Measurements from ENCODE around the gene C1QTNF6.
"Not testable (repeated sequence)": the region's sequence is repeated elsewhere in the genome, so short reads cannot be mapped to it uniquely, and the experiment has no call there.

C1QTNF6 gene

DNA sequence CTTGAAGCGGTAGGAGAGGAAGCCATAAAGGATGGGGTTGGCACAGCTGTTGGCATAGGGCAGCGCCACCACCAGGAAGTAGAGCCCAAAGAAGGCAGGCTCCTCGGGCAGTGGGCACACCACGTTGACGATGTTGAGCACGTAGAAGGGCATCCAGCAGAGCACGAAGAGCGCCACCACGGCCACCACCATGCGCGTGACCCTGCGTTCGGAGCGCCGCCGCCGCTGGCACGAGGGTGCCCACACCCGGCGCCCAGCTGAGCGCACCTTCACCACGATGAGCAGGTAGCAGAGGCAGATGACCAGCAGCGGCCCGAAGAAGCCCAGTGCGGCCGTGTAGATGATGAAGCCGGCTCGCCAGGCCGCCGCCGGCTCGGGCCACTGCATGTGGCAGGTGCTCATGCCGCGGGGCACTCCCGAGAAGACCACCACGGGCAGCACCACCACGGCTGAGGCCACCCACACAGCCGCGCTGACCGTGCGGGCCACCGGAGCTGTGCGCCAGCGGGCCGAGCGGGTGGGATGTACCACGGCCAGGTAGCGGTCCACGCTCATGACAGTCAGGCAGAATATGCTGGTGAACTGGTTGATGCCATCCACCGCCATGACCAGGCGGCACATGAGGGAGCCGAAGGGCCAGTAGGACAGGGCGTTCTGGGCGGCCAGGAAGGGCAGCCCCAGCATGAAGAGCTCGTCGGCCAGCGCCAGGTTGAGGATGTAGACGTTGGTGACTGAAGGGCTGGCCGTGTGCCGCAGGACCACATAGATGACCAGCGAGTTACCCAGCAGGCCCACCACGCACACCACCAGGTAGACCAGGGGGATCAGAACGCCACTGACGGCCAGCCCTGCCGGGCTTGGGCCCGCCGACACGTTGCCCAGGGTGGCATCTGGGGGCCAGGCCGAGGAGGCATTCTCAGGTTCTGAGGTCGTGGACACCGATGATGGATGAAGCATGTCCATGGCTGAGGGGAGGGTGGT, 19.1 kb upstream of the C1QTNF6 start:
- no peak for DNase-seq

DNA sequence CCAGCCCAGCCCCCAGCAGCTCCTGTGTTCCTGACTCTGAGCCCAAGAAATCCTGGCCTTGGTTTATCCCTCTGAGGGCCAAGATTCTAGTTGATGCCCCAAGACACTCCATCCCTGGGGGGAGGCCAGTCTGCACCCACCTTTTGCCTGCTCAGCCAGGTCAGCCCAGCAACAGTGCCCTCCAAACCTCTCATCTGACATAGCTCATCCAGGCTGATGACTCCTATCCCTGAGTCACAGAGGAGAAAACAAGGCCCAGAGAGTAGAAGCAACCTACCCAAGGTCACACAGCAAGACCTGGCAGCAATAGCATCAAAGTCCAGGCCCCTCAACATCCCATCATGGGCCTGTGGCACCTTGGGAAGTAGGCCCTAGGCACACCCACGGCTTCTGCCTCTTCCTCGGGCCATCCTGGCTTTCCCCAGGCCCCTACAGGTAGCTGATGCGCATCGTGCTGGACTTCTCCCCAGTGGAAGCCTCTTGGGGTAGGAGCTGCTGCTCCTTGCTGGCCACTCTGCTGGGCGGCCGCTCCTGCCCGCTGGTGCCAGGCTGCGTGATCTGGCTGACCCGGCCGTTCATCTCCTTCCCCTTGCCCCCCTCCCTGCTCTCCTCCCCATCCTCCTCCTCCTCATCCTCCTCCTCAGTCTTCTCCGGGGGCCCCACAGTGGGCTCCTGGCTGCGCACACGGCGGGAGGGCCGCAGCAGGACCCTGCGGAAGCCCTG, 18.2 kb upstream of the C1QTNF6 start:
- DNase-seq = no peak

DNA sequence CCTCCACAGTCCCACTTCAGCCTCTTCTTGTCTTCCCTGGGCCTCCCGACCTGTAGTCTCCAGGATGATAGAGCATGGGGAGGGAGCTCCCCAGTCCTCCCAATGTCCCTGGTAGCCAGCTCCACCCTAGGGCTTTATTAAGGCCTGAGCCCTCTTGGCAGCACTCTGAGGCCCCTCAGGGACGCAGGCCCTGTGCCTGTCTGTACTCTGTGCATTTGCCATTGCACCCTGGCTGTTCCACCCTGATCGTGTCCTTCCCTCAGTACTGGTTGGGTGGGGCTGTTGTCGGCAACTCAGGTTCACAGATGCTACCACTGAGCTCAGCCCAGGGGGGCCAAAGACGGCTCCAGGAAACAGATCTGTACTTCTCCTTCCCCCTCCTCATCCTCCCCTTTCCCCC, 17.0 kb upstream of the C1QTNF6 start:
- DNase-seq = no peak

DNA sequence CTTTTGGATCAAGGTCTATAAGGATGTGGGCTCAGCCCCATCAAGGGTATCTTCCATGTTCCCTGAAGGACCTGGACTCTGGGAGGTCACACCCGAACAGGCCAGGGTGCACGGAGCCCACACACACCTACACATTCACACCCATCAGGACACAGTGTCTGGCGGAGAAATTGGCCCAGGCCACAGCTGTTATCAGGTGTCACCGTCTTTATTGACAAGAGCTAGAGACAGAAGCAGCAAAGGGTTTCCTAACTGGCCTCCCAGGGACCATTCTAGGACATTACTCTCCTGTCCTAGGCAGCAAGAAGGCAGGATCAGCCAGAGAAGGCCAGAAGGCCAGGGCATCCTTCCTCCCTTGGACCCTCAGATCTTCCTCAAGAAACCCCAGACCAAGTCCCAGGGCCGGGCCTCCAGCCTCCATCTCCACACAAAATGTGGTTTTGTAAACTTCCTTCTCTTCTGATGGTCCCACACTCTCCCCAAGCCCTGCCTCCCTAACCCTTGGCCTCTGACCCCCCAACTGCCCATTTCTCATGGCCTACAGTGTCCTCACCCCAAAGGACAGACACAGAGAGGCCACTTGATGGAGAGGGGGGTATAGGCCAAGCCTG, 16.1 kb upstream of the C1QTNF6 start:
- DNase-seq = no peak

DNA sequence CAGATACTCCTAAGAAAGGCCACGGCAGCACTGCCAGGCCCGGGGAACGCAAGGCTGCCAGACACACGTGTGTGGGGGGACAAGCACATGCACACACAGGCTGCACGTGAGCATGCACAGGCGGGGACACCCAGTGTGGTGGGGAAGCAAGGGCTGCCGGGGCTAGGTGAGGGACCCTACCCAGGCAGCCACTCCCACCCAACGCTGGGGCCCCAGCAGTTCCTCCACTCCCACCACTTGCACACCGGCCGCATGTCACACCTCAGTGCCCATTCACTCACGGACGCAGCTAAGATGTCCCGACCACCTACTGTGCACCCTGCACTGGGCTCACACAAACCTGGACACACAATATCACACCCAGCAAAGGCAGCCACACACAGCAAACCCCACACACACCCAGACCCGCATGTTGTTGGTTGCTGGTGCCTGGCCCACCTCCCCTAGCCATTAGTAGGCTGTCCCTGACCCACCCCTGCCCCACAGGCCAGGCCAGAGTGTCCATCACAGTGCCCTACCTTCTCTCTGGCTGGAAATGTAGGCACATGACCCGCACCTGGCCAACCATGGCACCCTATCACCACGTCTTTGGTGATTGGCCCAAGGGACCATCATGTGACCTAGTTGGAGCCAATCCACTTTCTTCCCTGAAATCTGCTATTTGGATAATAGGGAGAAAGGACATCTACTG, 15.5 kb upstream of the C1QTNF6 start:
- no peak for DNase-seq

DNA sequence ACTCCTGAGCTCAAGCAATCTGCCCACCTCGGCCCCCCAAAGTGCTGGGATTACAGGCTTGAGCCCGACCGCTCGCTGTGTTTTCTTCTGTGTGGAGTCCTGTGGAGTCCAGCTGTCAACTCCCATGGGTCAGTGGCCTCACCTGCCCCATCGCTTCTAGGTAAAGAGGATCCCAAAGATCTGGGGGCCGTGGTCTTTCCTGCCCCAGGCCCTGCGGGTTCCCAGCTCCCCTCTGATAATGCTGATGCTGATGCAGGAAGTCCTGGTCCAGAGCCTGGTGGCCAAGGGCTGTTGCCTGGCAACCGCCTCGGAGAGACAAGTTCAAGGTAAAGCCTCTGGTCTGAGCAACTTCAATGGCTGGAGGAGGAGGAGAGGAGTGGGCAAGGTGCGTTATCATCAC, 14.7 kb upstream of the C1QTNF6 start:
- DNase-seq = no peak

DNA sequence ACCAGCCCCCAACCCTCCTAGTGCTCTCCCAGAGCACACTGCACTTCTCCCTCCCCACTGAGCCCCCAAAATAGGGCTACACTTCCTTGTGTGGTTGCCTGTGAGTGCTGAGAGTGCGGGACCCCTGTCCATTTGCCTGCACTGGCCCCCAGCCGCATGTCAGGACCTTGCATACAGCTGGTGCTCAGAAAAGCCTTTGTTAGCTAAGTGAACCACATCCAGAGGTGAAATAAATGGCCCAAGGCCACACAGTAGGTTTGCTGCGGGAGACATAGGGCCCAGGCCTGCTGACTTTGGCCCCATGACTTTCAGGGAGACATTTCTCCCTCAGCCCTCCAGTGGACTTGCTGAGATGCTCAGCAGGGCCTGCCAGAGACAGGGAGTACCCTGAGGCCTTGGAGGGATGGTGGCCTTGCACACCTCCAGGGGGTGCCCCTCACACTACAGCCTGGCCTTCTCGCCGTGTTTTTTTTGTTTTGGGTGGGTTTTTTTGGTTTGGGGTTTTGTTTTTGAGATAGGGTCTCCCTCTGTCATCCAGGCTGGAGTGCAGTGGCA, 14.0 kb upstream of the C1QTNF6 start:
- no peak for DNase-seq

DNA sequence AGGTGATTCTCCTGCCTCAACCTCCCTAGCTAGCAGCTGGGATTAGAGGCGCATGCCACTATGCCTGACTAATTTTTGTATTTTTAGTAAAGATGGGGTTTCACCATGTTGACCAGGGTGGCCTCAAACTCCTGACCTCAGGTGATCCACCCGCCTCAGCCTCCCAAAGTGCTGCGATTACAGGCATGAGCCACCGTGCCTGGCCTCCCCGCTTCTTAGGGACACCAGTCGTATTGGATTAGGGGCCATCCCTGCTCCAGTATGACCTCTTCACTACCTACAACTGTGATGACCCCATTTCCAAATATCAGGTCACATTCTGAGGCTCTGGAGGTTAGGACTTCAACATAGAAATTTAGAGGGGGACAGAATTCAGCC, 13.4 kb upstream of the C1QTNF6 start:
- not testable (repeated sequence) for DNase-seq

DNA sequence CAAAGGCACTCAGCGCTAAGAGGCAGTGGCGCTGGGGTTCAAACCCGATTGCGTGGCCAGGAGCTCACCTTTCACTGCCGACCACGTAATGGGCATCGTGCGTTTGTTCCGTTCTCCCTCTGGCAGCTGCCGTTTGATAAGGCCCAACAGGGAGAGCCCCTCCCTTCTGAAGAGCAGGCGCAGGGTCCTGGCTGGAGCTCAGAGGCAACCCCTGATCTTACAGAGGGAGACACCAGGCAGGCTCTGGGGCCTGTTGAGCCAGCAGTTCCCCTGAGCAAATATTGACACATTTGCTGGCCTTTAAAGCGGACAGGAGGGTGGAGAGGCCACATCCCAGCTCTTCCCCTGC, 11.7 kb upstream of the C1QTNF6 start:
- no peak for DNase-seq

DNA sequence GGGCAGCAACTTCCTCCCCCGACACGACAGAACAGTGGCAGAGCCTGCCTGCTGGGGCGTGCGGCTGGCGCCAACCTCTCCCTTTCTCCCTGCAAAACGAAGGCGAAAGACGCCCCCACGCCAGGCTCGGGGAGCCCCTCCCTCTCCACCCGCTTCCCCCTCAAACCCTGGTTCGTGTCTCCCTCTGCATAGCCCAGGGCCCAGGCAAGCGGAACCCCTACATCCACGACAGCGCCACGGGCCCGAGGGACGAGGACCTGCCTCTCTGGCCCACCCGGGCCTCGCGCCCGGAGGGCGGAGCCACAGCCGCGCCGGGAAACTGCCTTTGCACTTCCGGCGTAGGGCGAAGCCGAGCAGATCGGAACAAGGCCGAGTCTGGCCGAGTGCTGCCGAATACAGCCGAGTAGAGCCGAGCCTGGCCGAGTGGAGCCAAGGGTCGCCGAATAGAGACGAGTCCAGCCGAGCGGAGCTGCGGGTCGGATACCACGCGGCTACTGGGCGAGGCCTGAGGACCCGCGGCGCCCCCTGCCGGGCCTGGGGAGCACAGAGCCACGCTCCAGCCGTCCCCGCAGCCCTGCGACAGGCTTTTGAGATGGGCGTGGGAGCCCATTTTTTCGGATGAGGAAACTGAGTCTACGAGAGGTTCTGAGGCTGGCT, 11.2 kb upstream of the C1QTNF6 start:
- peak; percentile 100 for DNase-seq

DNA sequence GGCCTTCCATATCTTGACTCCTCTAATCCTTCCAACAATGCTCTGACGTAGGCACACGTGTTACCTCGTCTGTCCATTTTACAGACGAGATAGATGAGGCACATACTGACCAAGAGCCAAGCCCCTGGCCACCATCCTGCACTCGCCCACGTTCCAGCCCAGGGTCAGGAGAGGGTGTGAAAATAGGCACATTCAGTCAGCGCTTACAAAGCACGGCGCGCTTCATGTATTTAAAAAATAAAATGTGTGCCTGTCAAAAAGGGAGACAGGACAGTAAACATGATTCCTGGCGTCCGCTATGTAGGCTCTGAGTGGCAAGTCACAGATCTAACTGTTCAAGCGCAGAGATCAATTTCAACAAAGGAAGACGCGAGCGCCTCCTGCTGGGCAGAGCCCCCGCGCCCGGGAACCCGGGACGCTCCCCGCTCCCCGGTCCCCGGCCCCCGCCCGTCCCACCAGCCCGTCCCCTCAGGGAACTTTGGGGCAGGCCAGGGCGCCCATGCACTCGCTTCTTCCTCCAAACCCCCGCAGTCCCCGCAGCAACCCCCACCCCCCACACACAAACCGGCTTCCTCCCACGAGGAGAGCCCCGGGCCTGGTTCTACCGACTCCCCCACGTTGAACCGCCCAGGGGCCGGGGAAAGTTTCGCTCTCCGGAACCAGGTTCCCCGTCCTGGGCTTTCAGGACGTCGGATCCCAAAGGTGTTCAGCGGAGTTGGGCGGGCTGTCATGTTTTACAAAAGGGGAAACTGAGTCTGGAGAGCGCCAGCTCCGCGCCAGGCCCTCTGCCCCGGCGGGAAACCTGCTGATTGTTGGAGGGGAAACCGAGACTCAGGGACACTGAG, 10.4 kb upstream of the C1QTNF6 start:
- DNase-seq = peak; percentile 99

DNA sequence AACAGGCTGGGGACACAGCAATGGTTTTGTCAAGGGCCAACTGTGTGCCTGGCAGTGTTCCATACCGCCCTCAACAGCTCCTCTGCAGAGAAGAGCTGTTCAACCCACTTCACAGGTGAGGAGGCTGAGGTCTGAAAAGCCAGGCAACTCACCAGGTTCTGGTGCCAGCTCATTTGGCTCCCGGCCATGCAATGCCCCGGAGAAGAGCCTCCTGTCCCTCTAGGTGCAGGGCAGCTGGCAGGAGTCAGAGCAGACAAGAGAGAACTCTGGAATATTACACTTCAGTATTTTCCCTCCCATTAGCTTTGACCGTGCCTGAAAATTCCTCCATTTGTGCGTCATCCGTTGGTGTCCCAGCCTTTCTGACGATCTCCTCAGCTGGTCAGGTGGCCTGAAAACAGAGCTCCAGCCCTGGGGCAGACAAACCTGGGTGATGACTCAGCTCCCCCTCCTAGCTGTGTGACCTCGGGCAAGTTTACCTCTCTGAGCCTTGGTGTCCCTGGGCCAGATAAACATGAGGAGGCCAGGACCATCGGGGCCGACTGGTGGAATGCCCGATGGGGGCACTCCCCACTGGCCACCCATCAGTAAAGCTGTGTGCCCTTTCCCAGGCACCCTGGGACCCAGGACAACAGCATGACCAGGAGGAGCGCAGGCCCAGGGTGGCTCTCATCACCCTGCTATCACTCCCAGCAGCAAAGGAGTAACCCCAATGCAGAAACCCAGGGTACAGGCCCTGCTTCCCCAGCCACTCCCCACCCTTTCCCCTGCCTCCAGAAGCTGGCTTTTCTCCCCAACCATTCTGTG, 9.6 kb upstream of the C1QTNF6 start:
- no peak for DNase-seq

DNA sequence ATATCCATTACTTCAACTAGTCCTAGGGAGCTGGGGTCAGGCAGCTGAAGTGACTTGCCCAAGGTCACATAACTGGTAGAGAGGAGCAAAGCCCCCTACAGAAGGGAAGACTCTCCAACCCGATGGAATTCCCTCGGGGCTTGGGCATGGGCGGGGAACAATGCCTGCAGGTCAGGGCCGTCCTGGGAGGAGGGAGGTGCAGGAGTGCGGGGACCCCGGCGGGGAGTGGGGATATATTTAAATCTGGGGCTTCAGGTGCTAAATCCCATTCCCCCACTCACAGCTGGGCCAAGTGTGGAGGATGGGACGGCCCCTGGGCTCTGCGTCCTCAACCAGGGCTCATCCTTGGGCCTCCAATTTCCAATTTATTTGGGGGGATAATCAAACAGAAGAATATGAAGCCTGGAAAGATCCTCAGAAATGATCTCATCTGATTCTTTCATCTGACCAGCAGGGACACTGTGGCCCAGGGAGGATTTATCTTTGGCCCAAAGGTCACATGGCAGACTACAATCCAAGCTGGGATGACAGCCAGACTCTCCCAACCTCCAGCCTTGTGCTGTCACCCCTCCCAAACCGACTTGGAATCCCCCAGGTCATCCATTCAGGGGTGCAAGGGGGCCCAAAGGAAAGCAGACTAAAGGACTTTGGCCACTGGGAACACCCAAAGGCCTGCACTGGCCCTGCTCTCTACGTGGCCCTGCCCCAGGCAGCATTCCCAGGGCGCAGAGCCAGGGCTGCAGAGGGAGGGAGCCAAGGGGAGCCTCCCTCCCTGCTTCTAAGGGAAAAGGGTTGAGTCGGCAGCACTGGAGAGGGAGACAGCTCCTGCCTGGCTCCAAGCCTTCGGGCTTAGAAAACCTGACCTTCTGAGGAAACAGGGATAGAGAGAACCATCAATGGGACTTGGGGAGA, 8.7 kb upstream of the C1QTNF6 start:
- DNase-seq = no peak

DNA sequence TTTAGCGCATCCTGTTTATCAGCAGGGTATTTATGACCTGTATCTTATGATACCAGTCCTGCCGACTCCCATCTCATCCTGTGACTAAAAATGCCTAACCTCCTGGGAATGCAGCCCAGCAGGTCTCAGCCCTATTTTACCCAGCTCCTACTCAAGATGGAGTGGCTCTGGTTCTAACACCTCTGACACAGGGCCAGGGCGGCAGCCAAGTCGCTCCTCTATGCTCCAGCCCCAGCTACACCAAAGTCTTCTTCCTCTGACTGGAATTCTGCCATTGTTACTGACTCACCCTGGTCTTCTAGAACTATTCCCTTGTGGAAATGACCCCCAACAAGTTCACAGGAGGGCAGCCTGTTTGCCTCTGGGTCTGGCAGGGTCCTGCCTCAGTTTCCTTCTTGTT, 7.9 kb upstream of the C1QTNF6 start:
- DNase-seq = no peak

DNA sequence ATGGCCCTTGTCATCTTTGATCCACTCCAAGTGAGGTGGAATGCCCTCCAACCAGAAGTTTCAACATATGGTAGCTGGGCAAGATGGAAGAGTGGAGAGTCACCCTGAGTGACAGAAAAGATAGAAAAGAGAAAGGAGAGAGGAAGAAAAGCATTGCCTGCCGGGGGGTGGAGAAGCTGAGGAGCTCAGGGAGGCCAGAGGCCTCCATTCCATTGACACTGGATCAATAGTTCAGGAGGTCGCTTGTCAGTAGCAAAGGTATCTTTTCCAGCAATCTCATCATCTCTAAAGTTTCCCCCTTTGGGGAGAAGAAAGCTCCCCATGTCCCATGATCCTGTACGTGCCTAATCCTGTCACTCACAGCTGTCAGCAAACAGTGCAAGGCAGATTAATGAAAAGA, 6.7 kb upstream of the C1QTNF6 start:
- no peak for DNase-seq

DNA sequence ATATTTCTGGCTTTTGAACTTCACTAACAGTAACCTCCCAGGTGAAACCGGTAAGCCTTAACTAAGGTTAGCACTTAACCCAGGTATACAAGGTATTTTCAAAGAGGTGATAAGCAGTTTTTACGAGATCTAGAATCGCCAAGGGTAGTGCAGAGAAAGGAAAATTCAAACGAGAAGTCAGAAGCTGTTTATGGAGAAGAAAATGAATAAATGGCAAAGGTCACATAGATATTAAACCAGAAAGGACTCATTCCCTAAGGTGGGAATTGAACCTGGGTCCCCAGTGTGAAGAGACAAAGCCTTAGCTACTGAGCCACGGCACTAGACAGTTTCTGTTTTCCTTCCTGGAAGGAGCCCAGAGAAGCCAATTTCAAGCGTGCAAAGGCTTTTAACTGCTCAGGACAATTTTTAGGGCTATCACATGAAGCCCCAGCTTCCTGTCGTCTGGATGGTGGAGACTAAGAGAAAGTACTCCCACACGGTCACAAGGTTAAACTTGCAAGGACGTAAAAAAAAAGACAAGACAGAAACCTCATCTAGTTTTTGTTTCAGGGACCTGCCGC, 5.7 kb upstream of the C1QTNF6 start:
- DNase-seq = peak; percentile 87

DNA sequence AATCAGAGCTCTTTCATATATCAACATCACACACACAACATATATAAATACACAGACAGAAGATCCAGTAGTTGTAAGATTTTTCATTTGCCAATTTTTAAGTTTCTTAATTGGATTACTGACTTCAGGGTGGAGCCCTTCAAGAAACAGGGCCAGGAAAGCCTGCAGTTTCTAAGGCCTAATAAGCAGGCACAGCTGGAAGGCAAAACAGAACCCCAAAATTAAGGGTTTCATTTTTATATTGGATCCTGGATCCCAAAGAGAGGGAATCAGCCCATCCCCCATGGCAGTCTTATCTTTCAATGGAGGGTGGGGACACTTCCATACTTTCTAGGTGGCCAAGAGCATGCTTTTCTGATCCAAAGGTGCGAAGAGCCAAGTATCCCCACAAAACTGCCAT, 4.7 kb upstream of the C1QTNF6 start:
- no peak for DNase-seq

DNA sequence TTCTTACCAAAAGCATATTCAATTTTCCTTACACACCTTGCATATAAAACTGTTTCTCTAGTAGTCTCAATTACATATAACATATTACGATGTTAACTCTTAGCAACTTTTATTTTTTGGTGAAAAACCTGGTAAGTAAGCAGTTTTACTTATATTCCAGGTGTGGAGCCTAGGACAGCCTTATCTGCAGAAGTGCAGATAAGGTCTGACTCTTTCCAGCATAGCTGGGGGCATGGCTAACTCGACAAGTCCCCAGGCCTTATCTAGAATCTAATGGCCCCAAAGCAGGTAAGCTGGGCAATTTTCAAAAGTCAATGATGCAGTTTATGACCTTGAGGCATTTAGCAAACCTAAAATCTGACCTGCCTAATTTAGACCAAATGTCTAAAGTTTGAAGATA, 4.2 kb upstream of the C1QTNF6 start:
- DNase-seq = no peak

DNA sequence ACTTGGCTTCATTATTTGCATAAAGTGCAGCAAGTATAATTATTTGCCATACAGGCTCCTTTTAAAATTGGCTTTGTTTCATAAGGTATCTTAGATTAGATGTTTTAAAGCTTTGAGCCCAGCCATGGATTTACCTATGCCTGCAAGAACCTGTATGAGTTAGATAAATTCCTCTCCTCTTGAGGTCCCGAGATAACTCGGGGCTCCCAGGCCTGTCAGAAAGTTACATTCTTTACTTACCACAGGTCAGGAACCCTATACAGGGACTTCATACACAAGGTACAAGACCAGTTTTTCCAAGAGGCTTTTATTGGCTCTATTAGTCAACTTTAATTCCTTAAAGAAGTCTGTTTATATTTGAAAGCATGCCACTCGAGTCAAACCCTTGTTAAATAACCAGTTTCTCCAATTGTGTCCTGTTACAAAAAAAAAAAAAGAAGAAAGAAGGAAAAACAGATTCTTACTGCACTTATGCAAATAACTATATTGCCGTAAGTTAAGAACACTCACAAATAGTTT, 2.3 kb upstream of the C1QTNF6 start:
- DNase-seq = no peak

Measured in activated CD8-positive, alpha-beta memory T cell treated with anti-CD3 and anti-CD28 coated beads for 24 hours (primary cell).